SK-N-SH (cell line): ENCODE data around the gene LPIN1.

ENCODE experiments used
- POLR2AphosphoS5 ChIP-seq: IDR thresholded peaks from 2 replicates; pipeline ENCODE4 v1.6.1; 2012; ENCODE audit warnings: low read depth, low read length
- YY1 ChIP-seq: IDR thresholded peaks from 2 replicates; pipeline ENCODE4 v1.4.0; 2012; ENCODE audit warnings: low read depth, mild to moderate bottlenecking
- TF ChIP-seq, protein P1 (sequence below): fragments of 200-600 bp; sonication (generic); IDR thresholded peaks from 2 replicates; pipeline ENCODE4 v1.6.1; 2017; ENCODE audit warnings: antibody characterized with exemption, mild to moderate bottlenecking, moderate library complexity

DNA sequence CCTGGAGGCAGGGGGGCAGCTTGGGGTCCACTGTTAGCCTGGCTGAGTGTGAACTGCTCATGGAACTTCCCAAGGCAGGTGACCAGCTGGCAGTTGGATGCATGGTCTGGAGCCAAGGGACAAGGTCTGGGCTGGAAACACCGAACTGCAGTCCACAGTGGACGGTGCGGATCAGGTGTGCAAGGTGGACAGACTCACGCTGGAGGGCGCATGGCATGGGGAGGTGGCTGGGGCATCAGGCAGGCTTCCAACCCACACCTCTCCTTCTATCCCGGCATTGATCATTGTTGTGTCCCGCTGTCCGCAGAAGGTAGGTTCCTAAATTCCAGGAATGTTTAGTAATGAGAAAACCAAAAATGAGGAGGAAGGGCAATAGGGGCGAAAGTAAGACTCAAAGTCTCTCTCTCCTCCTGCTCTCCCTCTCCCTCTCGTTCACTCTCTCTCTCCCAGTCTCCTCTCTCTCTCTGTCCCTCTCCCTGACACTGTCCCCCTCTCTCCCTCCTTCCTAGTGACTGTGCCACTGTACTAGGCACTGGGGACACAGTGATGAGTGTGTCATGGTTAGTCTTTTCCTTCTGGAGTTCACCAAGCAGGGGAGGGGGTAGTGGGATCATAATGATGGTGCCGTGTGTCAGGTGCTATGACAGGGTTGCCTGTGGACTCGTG is 30.3 kb upstream of the LPIN1 start:
- TF ChIP-seq POLR2AphosphoS5 (no peak), YY1 (no peak)
- TF ChIP-seq, protein P1, sequence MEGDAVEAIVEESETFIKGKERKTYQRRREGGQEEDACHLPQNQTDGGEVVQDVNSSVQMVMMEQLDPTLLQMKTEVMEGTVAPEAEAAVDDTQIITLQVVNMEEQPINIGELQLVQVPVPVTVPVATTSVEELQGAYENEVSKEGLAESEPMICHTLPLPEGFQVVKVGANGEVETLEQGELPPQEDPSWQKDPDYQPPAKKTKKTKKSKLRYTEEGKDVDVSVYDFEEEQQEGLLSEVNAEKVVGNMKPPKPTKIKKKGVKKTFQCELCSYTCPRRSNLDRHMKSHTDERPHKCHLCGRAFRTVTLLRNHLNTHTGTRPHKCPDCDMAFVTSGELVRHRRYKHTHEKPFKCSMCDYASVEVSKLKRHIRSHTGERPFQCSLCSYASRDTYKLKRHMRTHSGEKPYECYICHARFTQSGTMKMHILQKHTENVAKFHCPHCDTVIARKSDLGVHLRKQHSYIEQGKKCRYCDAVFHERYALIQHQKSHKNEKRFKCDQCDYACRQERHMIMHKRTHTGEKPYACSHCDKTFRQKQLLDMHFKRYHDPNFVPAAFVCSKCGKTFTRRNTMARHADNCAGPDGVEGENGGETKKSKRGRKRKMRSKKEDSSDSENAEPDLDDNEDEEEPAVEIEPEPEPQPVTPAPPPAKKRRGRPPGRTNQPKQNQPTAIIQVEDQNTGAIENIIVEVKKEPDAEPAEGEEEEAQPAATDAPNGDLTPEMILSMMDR: no peak
